ENCODE measurements around the gene IGF1R.

DNA sequence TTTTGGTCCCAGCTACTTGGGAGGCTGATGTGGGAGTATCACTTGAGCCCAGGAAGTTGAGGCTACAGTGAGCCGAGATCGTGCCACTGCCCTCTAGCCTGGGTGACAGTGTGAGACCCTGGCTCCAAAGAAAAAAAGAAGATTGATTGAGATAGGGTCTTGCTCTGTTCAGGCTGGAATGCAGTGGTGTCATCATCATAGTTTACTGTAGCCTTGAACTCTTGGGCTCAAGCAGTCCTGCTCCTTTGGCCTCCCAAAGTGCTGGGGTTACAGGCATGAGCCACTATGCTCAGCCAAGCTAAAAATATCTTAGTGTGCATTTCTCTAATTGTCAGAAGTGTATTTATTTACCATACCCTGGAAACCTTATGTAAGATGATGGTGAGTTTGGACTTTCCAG lies 43.9 kb downstream of the IGF1R start:
- TF ChIP-seq, protein P1, sequence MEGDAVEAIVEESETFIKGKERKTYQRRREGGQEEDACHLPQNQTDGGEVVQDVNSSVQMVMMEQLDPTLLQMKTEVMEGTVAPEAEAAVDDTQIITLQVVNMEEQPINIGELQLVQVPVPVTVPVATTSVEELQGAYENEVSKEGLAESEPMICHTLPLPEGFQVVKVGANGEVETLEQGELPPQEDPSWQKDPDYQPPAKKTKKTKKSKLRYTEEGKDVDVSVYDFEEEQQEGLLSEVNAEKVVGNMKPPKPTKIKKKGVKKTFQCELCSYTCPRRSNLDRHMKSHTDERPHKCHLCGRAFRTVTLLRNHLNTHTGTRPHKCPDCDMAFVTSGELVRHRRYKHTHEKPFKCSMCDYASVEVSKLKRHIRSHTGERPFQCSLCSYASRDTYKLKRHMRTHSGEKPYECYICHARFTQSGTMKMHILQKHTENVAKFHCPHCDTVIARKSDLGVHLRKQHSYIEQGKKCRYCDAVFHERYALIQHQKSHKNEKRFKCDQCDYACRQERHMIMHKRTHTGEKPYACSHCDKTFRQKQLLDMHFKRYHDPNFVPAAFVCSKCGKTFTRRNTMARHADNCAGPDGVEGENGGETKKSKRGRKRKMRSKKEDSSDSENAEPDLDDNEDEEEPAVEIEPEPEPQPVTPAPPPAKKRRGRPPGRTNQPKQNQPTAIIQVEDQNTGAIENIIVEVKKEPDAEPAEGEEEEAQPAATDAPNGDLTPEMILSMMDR (IDR thresholded peaks at IDR 0.05), result no peak
- TF ChIP-seq SMAD4 (CRISPR knock-in tag; IDR thresholded peaks at IDR 0.05) (no peak), E2F4 (CRISPR knock-in tag; IDR thresholded peaks at IDR 0.05; ENCODE audit: borderline replicate concordance, low read depth) (no peak), JUN (CRISPR knock-in tag; IDR thresholded peaks at IDR 0.05) (no peak), ZBTB21 (CRISPR knock-in tag; IDR thresholded peaks at IDR 0.05; ENCODE audit: borderline replicate concordance) (no peak), FOXP1 (CRISPR knock-in tag; IDR thresholded peaks at IDR 0.05; ENCODE audit: borderline replicate concordance) (no peak), ZNF121 (CRISPR knock-in tag; IDR thresholded peaks at IDR 0.05) (no peak)
- TF ChIP-seq, protein P2, sequence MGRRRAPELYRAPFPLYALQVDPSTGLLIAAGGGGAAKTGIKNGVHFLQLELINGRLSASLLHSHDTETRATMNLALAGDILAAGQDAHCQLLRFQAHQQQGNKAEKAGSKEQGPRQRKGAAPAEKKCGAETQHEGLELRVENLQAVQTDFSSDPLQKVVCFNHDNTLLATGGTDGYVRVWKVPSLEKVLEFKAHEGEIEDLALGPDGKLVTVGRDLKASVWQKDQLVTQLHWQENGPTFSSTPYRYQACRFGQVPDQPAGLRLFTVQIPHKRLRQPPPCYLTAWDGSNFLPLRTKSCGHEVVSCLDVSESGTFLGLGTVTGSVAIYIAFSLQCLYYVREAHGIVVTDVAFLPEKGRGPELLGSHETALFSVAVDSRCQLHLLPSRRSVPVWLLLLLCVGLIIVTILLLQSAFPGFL (CRISPR knock-in tag; IDR thresholded peaks at IDR 0.05; ENCODE audit: borderline replicate concordance), result no peak
- TF ChIP-seq, protein P3, sequence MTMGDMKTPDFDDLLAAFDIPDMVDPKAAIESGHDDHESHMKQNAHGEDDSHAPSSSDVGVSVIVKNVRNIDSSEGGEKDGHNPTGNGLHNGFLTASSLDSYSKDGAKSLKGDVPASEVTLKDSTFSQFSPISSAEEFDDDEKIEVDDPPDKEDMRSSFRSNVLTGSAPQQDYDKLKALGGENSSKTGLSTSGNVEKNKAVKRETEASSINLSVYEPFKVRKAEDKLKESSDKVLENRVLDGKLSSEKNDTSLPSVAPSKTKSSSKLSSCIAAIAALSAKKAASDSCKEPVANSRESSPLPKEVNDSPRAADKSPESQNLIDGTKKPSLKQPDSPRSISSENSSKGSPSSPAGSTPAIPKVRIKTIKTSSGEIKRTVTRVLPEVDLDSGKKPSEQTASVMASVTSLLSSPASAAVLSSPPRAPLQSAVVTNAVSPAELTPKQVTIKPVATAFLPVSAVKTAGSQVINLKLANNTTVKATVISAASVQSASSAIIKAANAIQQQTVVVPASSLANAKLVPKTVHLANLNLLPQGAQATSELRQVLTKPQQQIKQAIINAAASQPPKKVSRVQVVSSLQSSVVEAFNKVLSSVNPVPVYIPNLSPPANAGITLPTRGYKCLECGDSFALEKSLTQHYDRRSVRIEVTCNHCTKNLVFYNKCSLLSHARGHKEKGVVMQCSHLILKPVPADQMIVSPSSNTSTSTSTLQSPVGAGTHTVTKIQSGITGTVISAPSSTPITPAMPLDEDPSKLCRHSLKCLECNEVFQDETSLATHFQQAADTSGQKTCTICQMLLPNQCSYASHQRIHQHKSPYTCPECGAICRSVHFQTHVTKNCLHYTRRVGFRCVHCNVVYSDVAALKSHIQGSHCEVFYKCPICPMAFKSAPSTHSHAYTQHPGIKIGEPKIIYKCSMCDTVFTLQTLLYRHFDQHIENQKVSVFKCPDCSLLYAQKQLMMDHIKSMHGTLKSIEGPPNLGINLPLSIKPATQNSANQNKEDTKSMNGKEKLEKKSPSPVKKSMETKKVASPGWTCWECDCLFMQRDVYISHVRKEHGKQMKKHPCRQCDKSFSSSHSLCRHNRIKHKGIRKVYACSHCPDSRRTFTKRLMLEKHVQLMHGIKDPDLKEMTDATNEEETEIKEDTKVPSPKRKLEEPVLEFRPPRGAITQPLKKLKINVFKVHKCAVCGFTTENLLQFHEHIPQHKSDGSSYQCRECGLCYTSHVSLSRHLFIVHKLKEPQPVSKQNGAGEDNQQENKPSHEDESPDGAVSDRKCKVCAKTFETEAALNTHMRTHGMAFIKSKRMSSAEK (CRISPR knock-in tag; IDR thresholded peaks at IDR 0.05; ENCODE audit: borderline replicate concordance), result no peak
- TF ChIP-seq, protein P4, sequence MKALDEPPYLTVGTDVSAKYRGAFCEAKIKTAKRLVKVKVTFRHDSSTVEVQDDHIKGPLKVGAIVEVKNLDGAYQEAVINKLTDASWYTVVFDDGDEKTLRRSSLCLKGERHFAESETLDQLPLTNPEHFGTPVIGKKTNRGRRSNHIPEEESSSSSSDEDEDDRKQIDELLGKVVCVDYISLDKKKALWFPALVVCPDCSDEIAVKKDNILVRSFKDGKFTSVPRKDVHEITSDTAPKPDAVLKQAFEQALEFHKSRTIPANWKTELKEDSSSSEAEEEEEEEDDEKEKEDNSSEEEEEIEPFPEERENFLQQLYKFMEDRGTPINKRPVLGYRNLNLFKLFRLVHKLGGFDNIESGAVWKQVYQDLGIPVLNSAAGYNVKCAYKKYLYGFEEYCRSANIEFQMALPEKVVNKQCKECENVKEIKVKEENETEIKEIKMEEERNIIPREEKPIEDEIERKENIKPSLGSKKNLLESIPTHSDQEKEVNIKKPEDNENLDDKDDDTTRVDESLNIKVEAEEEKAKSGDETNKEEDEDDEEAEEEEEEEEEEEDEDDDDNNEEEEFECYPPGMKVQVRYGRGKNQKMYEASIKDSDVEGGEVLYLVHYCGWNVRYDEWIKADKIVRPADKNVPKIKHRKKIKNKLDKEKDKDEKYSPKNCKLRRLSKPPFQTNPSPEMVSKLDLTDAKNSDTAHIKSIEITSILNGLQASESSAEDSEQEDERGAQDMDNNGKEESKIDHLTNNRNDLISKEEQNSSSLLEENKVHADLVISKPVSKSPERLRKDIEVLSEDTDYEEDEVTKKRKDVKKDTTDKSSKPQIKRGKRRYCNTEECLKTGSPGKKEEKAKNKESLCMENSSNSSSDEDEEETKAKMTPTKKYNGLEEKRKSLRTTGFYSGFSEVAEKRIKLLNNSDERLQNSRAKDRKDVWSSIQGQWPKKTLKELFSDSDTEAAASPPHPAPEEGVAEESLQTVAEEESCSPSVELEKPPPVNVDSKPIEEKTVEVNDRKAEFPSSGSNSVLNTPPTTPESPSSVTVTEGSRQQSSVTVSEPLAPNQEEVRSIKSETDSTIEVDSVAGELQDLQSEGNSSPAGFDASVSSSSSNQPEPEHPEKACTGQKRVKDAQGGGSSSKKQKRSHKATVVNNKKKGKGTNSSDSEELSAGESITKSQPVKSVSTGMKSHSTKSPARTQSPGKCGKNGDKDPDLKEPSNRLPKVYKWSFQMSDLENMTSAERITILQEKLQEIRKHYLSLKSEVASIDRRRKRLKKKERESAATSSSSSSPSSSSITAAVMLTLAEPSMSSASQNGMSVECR (CRISPR knock-in tag; IDR thresholded peaks at IDR 0.05; ENCODE audit: borderline replicate concordance), result no peak

Measured in WTC11 (cell line).